Spleen (tissue), 11 donors: Measurements from ENCODE around the gene GNG14. TPM values are rescaled to one million over a fixed set of nuclear protein-coding genes. Genes with fewer than 3 reads are reported as not detected.

Experiments used
- DNase-seq: peaks from one replicate; pipeline ENCODE4 v3.0.0-alpha.2; 2020
- H3K27ac ChIP-seq, 8 donors: fragments of 200-600 bp; sonication (generic) in 7 of 8; 1 replicate in 4 of 8; 2 replicates in 4 of 8; pipeline versions ENCODE4 v1.5.0 to v1.8.0; 2016 to 2021; ENCODE audit warnings: inconsistent platforms in 4 of 8, mild to moderate bottlenecking in 4 of 8, moderate library complexity in 1 of 8
- H3K27me3 ChIP-seq, 7 donors: fragments of 200-600 bp; sonication (generic) in 6 of 7; replicated peaks in 1 of 7; 1 replicate in 4 of 7; 2 replicates in 3 of 7; pipeline versions ENCODE4 v1.5.0 to v1.8.0; 2016 to 2021; ENCODE audit warnings: inconsistent platforms in 3 of 7, mild to moderate bottlenecking in 1 of 7
- H3K36me3 ChIP-seq, 6 donors: fragments of 200-600 bp; sonication (generic) in 5 of 6; 1 replicate in 4 of 6; 2 replicates in 2 of 6; pipeline versions ENCODE4 v1.5.0 to v1.8.0; 2016 to 2021; ENCODE audit warnings: inconsistent platforms in 2 of 6
- H3K4me1 ChIP-seq, 6 donors: fragments of 200-600 bp; sonication (generic) in 5 of 6; 1 replicate in 3 of 6; 2 replicates in 3 of 6; pipeline versions ENCODE4 v1.5.0 to v1.8.0; 2016 to 2021; ENCODE audit warnings: inconsistent platforms in 3 of 6
- H3K4me3 ChIP-seq, 8 donors: fragments of 200-600 bp; sonication (generic) in 7 of 8; 1 replicate in 4 of 8; 2 replicates in 4 of 8; pipeline versions ENCODE4 v1.5.0 to v1.8.0; 2016 to 2021; ENCODE audit warnings: inconsistent platforms in 4 of 8, mild to moderate bottlenecking in 4 of 8, moderate library complexity in 2 of 8
- H3K9me3 ChIP-seq, 8 donors: fragments of 200-600 bp; sonication (generic) in 7 of 8; 1 replicate in 4 of 8; 2 replicates in 4 of 8; pipeline versions ENCODE4 v1.5.0 to v1.8.0; 2016 to 2021; ENCODE audit warnings: inconsistent platforms in 4 of 8
- CTCF ChIP-seq, 11 experiments: fragments of 200-600 bp in 7 of 11; fragments of 450-650 bp in 4 of 11; sonication (generic) in 4 of 11; IDR thresholded peaks in 8 of 11; conservative IDR thresholded peaks in 3 of 11; 1 replicate in 7 of 11; 2 replicates in 4 of 11; pipeline versions ENCODE4 v1.4.0 to v1.8.0; 2016 to 2021; ENCODE audit warnings: antibody characterized with exemption in 11 of 11, inconsistent platforms in 4 of 11, mild to moderate bottlenecking in 1 of 11
- POLR2A ChIP-seq, 3 donors: fragments of 450-650 bp; IDR thresholded peaks; one replicate each; pipeline ENCODE4 v1.5.1; 2017; ENCODE audit warnings: antibody characterized with exemption in 3 of 3, mild to moderate bottlenecking in 1 of 3
- POLR2AphosphoS5 ChIP-seq, 3 donors: sonication (generic); formaldehyde crosslinking; IDR thresholded peaks; one replicate each; pipeline ENCODE4 v1.5.1; 2017; ENCODE audit warnings: antibody characterized with exemption in 3 of 3
- WGBS, 5 donors: extraction: QIAGEN DNeasy Blood & Tissue Kit in 3 of 5; methylation state at CpG; one replicate each; pipeline versions ENCODE4 v1.1.5 to v1.1.7; 2013 to 2018; 5-methylcytosine and 5-hydroxymethylcytosine counted together
- intact Hi-C: fragments of 100-400 bp; cut with DNase I; formaldehyde crosslinking; loops from one replicate; pipeline ENCODE4 v1.15.0; 2023; ENCODE audit warnings: low total_unique reads
- polyA plus RNA-seq, 3 donors: library from polyadenylated mRNA; stranded (reverse); fragments of 200-250 nt; gene quantifications; one replicate each; pipeline ENCODE4 v1.2.1, GENCODE V29; 2013
- total RNA-seq, 7 donors: library from RNA; depleted of rRNA in 3 of 7; stranded (reverse); fragments of >200 nt in 3 of 7; fragmentation: NEBNext Ultra II Directional in 4 of 7; extraction: Animal tissue kit (Norgen Biotek cat#: 25700) in 4 of 7; gene quantifications; one replicate each; pipeline versions ENCODE4 v1.1.0 to v1.2.1, GENCODE V29; 2016 to 2021
- donor health status: healthy with polysubstance abuse.
- donor health status: DM: no; HTN: no; CAD: no; lungs with moderate emphysema.
- donor health status: DM: no; HTN: no; CAD: no.
- donor health status: Bipolar disorder and iron deficiency.
- donor health status: healthy.
- donor health status: DM: no; HTN: no; CAD: no.
- donor health status: DM: yes; HTN: yes; CAD: no.

GNG14 gene
- total and polyA plus RNA-seq, 10 donors: not detected

GRCh38 chr19:12680034-12680433 lies 7.8 kb upstream of the GNG14 start:
- Histone ChIP-seq H3K4me1 (peaks cover 9 to 48% (median 26%) of the 10 kb centered on the region in 6 donors), H3K36me3 (peaks cover 0 to 54% (median 50%) of the 10 kb centered on the region in 6 donors), H3K4me3 (peak overlapping the region in 1 of 8 donors; percentile 98), H3K27ac (no peak overlapping the region), H3K9me3 (no peaks in the 10 kb centered on the region), H3K27me3 (no peaks in the 10 kb centered on the region)
- 92 to 96% (median 95%) methylated on average over 9 of the region's 9 CpGs for WGBS, 5 donors
- peak; percentile 75 for DNase-seq
- intact Hi-C loops: no loop called here
- TF ChIP-seq POLR2A (IDR thresholded peaks at IDR 0.05) (no peak), CTCF (IDR thresholded peaks at IDR 0.05 in 8 of 11, conservative IDR thresholded peaks at IDR 0.05 in 3 of 11) (no peak), POLR2AphosphoS5 (IDR thresholded peaks at IDR 0.05) (no peak)

- no peaks in the 10 kb centered on the region for H3K27me3 ChIP-seq
- peak within 1 kb of the TSS; percentile 44 to 99 (median 95) for H3K4me3 ChIP-seq
- peak; percentile 96 for DNase-seq
- WGBS, 5 donors: 0% methylated on average over 61 to 68 of the region's 68 CpGs
- H3K36me3 ChIP-seq: peaks cover 0 to 41% (median 37%) of the 10 kb centered on the region in 6 donors
- H3K27ac ChIP-seq: peak within 1 kb of the TSS; percentile 95 to 99 (median 98)
- intact Hi-C loops: no loop called here
- TF ChIP-seq POLR2A (IDR thresholded peaks at IDR 0.05): no peak
- TF ChIP-seq POLR2AphosphoS5 (IDR thresholded peaks at IDR 0.05): peak; percentile 86 to 90 (median 88)
- TF ChIP-seq CTCF (IDR thresholded peaks at IDR 0.05 in 8 of 11, conservative IDR thresholded peaks at IDR 0.05 in 3 of 11): no peak
- no peaks in the 10 kb centered on the region for H3K9me3 ChIP-seq
- peaks cover 9 to 45% (median 24%) of the 10 kb centered on the region in 6 donors for H3K4me1 ChIP-seq
Observed at GRCh38 chr19:12681074-12681987, 6.5 kb upstream of the GNG14 start, which contains the start of gene DHPS. DHPS (minus strand) TSS chr19:12681880; CDS start chr19:12681766, 114 bp downstream.

- H3K9me3 ChIP-seq: no peaks in the 10 kb centered on the region
- intact Hi-C loops: no loop called here
- DNase-seq: no peak
- WGBS, 5 donors: 90 to 100% (median 95%) methylated on average over 2 to 3 of the region's 3 CpGs
- no peak overlapping the region for H3K27ac ChIP-seq
- H3K36me3 ChIP-seq: peaks cover 0 to 6% (median 0%) of the 10 kb centered on the region in 6 donors
- no peaks in the 10 kb centered on the region for H3K27me3 ChIP-seq
- H3K4me1 ChIP-seq: peaks cover 0 to 11% (median 7%) of the 10 kb centered on the region in 6 donors
- TF ChIP-seq CTCF (IDR thresholded peaks at IDR 0.05 in 8 of 11, conservative IDR thresholded peaks at IDR 0.05 in 3 of 11) (no peak), POLR2AphosphoS5 (IDR thresholded peaks at IDR 0.05) (no peak), POLR2A (IDR thresholded peaks at IDR 0.05) (no peak)
- H3K4me3 ChIP-seq: no peak overlapping the region
Observed at GRCh38 chr19:12685831-12686230, 2.0 kb upstream of the GNG14 start.

GRCh38 chr19:12689012-12689411 lies 1.2 kb downstream of the GNG14 start:
- H3K36me3 ChIP-seq: peaks cover 0 to 6% (median 0%) of the 10 kb centered on the region in 6 donors
- no peak overlapping the region for H3K27ac ChIP-seq
- H3K27me3 ChIP-seq: no peaks in the 10 kb centered on the region
- intact Hi-C loops: no loop called here
- H3K4me1 ChIP-seq: no peaks in the 10 kb centered on the region
- 66 to 93% (median 82%) methylated on average over 11 to 12 of the region's 12 CpGs for WGBS, 5 donors
- peak; percentile 62 for DNase-seq
- no peak overlapping the region for H3K4me3 ChIP-seq
- H3K9me3 ChIP-seq: no peaks in the 10 kb centered on the region
- TF ChIP-seq POLR2AphosphoS5 (IDR thresholded peaks at IDR 0.05) (no peak), CTCF (IDR thresholded peaks at IDR 0.05 in 8 of 11, conservative IDR thresholded peaks at IDR 0.05 in 3 of 11) (no peak), POLR2A (IDR thresholded peaks at IDR 0.05) (no peak)
